Nephron progenitor cell (in vitro differentiated cells): ENCODE data around the gene CDC42EP4.
"Not testable (repeated sequence)": the region's sequence is repeated elsewhere in the genome, so short reads cannot be mapped to it uniquely, and the experiment has no call there.

Source experiments
- DNase-seq: peaks from one replicate; pipeline ENCODE4 v3.0.0; 2021
- H3K27ac Mint-ChIP-seq: 2 replicates; pipeline ENCODE4 v1.8.0; 2021; ENCODE audit warnings: mild to moderate bottlenecking, moderate library complexity, mixed read lengths
- H3K27me3 Mint-ChIP-seq: 2 replicates; pipeline ENCODE4 v1.8.0; 2021; ENCODE audit warnings: mild to moderate bottlenecking, low read depth, mixed read lengths; ENCODE audit not compliant: poor library complexity
- H3K36me3 Mint-ChIP-seq: 2 replicates; pipeline ENCODE4 v1.8.0; 2021; ENCODE audit warnings: low read depth, mixed read lengths
- H3K4me1 Mint-ChIP-seq: 2 replicates; pipeline ENCODE4 v1.8.0; 2021; ENCODE audit warnings: mixed read lengths
- H3K4me3 Mint-ChIP-seq: 2 replicates; pipeline ENCODE4 v1.8.0; 2021; ENCODE audit warnings: mild to moderate bottlenecking, moderate library complexity, mixed read lengths
- H3K9me3 Mint-ChIP-seq: 2 replicates; pipeline ENCODE4 v1.8.0; 2021; ENCODE audit warnings: mild to moderate bottlenecking, moderate library complexity, mixed read lengths
- TF ChIP-seq, protein P1 (sequence below): fragments of 200-600 bp; sonication (generic); IDR thresholded peaks from 2 replicates; pipeline ENCODE4 v1.5.0; 2021; ENCODE audit warnings: antibody characterized with exemption

CDC42EP4 gene

DNA sequence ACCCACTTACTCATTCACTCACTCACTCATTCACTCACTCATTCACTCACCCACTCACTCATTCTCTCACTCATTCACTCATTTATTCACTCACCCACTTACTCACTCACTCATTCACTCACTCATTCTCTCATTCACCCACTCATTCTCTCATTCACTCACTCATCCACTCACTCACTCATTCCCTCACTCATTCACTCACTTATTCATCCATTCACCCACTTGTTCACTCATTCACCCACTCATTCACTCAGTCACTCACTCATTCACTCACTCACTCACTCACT is 42.5 kb downstream of the CDC42EP4 start:
- no peaks in the 10 kb centered on the region for H3K27me3 Mint-ChIP-seq
- TF ChIP-seq, protein P1, sequence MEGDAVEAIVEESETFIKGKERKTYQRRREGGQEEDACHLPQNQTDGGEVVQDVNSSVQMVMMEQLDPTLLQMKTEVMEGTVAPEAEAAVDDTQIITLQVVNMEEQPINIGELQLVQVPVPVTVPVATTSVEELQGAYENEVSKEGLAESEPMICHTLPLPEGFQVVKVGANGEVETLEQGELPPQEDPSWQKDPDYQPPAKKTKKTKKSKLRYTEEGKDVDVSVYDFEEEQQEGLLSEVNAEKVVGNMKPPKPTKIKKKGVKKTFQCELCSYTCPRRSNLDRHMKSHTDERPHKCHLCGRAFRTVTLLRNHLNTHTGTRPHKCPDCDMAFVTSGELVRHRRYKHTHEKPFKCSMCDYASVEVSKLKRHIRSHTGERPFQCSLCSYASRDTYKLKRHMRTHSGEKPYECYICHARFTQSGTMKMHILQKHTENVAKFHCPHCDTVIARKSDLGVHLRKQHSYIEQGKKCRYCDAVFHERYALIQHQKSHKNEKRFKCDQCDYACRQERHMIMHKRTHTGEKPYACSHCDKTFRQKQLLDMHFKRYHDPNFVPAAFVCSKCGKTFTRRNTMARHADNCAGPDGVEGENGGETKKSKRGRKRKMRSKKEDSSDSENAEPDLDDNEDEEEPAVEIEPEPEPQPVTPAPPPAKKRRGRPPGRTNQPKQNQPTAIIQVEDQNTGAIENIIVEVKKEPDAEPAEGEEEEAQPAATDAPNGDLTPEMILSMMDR: no peak

DNA sequence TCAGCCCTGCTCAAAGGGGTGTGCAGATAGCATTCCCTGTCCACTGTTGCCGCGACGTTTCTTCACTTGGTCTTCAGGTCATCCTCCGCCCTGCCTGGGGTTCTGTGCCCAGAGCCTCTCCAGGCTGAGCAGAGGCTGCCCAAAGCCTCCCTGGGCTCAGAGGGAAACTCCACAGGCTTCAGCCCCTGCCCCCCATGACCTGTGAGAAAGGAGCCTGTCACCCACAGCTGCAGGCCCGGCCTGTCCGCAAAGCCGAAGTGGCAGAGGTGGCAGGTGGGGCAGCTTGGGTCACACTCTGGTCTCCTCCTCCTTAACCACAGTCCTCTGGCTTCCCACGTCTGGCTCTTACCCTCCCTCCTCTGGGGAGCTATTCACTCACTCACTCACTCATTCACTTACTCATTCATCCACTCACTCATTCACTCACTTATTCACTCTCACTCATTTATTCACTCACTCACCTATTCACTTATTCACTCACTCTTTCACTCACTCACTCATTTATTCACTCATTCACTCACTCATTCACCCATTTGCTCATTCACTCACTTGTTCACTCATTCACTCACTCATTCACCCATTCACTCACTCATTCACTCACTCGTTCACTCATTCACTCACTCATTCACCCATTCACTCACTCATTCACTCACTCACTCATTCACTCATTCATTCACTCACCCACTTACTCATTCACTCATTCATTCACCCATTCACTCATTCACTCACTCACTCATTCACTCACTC is 43.0 kb downstream of the CDC42EP4 start:
- Mint-ChIP-seq H3K4me1 (peaks cover 32% of the 10 kb centered on the region), H3K9me3 (peaks cover 5% of the 10 kb centered on the region), H3K27ac (no peak overlapping the region), H3K4me3 (no peak overlapping the region), H3K27me3 (no peaks in the 10 kb centered on the region), H3K36me3 (no peaks in the 10 kb centered on the region)
- TF ChIP-seq, protein P1: no peak
- DNase-seq: no peak

More for the DNA sequence above, 42.5 kb downstream of the CDC42EP4 start:
- Mint-ChIP-seq H3K4me1 (peaks cover 36% of the 10 kb centered on the region), H3K27ac (no peak overlapping the region), H3K4me3 (no peak overlapping the region), H3K9me3 (peaks cover 5% of the 10 kb centered on the region), H3K36me3 (no peaks in the 10 kb centered on the region)
- DNase-seq: no peak

DNA sequence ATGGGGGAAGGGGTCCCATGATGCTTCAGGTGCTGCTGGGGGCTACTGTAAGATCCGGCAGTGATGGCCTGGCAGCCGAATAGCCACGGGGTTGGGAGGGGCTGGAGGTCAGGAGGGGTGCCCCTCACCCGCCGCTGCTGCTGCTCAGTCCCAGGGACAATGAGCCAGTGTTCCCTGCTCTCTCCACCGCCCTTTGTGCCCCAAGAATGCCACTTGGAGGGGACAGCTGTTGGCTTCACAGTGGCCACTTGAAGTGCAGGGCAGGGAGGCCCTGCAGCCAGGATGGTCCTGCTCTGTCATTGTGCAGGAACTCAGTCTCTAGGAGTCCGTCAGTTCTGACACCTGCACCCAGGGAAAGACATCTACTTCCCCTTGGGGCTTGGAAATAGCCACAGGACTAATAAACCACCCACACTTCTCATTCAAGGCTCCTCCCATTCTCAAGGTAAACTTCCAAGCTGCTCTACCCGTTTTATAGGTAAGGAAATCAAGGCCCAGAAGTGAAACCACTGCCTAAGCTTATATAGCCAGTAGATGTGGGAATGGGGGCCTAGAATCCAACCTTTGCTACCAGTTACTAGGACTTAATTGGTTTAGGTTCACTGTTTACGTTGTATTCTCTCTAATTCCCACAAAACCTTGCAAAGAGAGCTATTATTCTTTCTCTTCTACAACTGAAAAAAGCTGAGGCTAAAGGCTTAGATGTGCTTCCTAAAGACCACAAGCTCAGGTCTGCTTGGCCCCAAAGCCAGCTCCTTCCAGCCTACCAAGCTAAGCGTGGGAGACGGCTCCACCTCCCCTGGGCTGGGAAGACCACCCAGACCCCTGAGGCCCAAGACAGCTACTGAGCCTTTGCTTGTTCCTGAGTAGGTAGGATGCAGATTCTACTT is 43.9 kb downstream of the CDC42EP4 start:
- H3K27me3 Mint-ChIP-seq: no peaks in the 10 kb centered on the region
- no peak for DNase-seq
- no peak overlapping the region for H3K4me3 Mint-ChIP-seq
- no peak overlapping the region for H3K27ac Mint-ChIP-seq
- TF ChIP-seq, protein P1: no peak
- H3K4me1 Mint-ChIP-seq: peaks cover 34% of the 10 kb centered on the region
- H3K36me3 Mint-ChIP-seq: no peaks in the 10 kb centered on the region
- peaks cover 5% of the 10 kb centered on the region for H3K9me3 Mint-ChIP-seq

DNA sequence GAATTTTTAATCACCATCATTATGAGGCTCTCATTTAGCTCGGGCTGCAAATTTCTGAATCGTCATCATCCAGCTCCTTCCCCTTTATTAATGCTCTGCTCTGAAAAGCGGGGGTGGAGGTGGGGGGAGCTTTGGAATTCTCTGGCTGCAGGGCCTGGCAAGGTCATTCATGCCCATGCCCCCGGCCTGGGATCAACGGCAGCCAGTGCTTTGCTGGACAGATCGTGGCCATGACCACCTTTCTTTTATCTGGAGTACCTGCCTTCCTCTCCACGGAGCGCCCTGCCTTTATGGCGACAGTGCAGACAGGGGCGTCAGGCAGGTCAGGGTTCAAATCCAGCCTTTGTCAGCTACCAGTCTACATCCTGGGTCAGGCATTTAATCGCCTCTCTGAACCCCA is 45.0 kb downstream of the CDC42EP4 start:
- H3K4me3 Mint-ChIP-seq: no peak overlapping the region
- H3K4me1 Mint-ChIP-seq: peaks cover 35% of the 10 kb centered on the region
- H3K27me3 Mint-ChIP-seq: no peaks in the 10 kb centered on the region
- TF ChIP-seq, protein P1: no peak
- H3K36me3 Mint-ChIP-seq: no peaks in the 10 kb centered on the region
- DNase-seq: no peak
- H3K9me3 Mint-ChIP-seq: peaks cover 5% of the 10 kb centered on the region
- no peak overlapping the region for H3K27ac Mint-ChIP-seq

DNA sequence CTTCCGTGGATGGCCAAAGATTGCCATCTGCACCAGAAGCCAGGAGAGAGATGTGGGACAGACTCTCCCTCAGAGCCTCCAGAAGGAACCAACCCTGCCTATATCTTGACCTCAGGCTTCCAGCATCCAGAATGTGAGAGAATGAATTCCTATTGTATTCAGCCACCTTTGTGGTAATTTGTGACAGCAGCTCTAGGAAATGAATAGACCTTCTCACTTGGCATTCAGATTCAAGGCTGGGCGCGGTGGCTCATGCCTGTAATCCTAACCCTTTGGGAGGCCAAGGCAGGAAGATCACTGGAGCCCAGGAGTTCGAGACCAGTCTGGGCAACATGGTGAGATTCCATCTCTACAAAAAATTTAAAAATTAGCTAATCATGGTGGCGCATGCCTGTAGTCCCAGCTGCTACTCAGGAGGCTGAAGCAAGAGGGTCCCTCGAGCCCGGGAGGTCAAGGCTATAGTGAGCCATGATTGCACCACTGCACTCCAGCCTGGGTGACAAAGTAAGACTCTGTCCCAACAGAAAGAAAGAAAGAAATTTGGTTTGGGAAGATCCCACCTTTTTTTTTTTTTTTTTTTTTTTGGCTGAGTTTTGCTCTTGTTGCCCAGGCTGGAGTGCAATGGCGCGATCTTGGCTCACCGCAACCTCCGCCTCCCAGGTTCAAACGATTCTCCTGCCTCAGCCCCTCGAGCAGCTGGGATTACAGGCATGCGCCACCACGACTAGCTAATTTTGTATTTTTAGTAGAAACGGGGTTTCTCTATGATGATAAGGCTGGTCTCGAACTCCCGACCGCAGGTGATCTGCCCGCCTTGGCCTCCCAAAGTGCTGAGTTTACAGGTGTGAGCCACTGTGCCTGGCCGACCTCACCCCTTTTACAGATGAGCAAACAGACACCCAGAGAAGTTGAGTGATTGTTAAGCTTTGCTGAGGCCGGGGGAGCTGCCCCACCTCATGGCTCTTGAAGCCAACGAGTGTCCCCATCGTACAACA is 45.9 kb downstream of the CDC42EP4 start:
- Mint-ChIP-seq H3K4me3 (no peak overlapping the region), H3K36me3 (no peaks in the 10 kb centered on the region), H3K27me3 (no peaks in the 10 kb centered on the region), H3K9me3 (peaks cover 4% of the 10 kb centered on the region), H3K27ac (no peak overlapping the region), H3K4me1 (peaks cover 34% of the 10 kb centered on the region)
- no peak for DNase-seq
- TF ChIP-seq, protein P1: no peak

GRCh38 chr17:73264448-73264847 is 47.4 kb downstream of the CDC42EP4 start:
- not testable (repeated sequence) for DNase-seq, H3K36me3 Mint-ChIP-seq, H3K4me3 Mint-ChIP-seq, H3K27me3 Mint-ChIP-seq, H3K27ac Mint-ChIP-seq, H3K9me3 Mint-ChIP-seq
- H3K4me1 Mint-ChIP-seq: peaks cover 38% of the 10 kb centered on the region
